MM.1S (cell line): ENCODE measurements around the gene IP6K2.

Experiments used
- DNase-seq: peaks from one replicate; pipeline ENCODE4 v3.0.0-alpha.2; 2015
- H2AFZ ChIP-seq: fragments of 300-600 bp; sonication (generic); 2 replicates; pipeline ENCODE4 v1.6.0; 2016; ENCODE audit warnings: antibody characterized with exemption, low read length
- H3F3A ChIP-seq: fragments of 300-600 bp; sonication (generic); 2 replicates; pipeline ENCODE4 v1.6.1; 2016; ENCODE audit warnings: mild to moderate bottlenecking, antibody characterized with exemption, low read length, moderate library complexity, mixed read lengths; ENCODE audit not compliant: insufficient read depth
- H3K27ac ChIP-seq: fragments of 300-600 bp; sonication (generic); 2 replicates; pipeline ENCODE4 v1.5.1; 2016; ENCODE audit warnings: mild to moderate bottlenecking, low read length
- H3K27me3 ChIP-seq: fragments of 300-600 bp; sonication (generic); replicated peaks from 2 replicates; pipeline ENCODE4 v1.6.0; 2016; ENCODE audit warnings: low read length; ENCODE audit not compliant: insufficient read depth
- H3K36me3 ChIP-seq: fragments of 300-600 bp; sonication (generic); replicated peaks from 2 replicates; pipeline ENCODE4 v1.6.1; 2016; ENCODE audit warnings: mild to moderate bottlenecking, low read length, mixed read lengths; ENCODE audit not compliant: insufficient read depth
- H3K4me1 ChIP-seq: fragments of 300-600 bp; sonication (generic); 2 replicates; pipeline ENCODE4 v1.6.1; 2016; ENCODE audit warnings: low read length, mixed read lengths
- H3K4me2 ChIP-seq: fragments of 300-600 bp; sonication (generic); 2 replicates; pipeline ENCODE4 v1.6.0; 2016; ENCODE audit warnings: low read depth, low read length
- H3K4me3 ChIP-seq: fragments of 300-600 bp; sonication (generic); 2 replicates; pipeline ENCODE4 v1.5.1; 2016; ENCODE audit warnings: low read length, mixed read lengths
- H3K79me2 ChIP-seq: fragments of 300-600 bp; sonication (generic); 2 replicates; pipeline ENCODE4 v1.6.1; 2016; ENCODE audit warnings: mixed run types, low read length, mixed read lengths
- H3K9ac ChIP-seq: fragments of 300-600 bp; sonication (generic); 2 replicates; pipeline ENCODE4 v1.6.1; 2016; ENCODE audit warnings: low read length, mixed read lengths
- H3K9me2 ChIP-seq: fragments of 300-600 bp; sonication (generic); replicated peaks from 2 replicates; pipeline ENCODE4 v1.6.1; 2016; ENCODE audit warnings: mild to moderate bottlenecking, low read length, mixed read lengths; ENCODE audit not compliant: insufficient read depth
- H3K9me3 ChIP-seq: fragments of 300-600 bp; sonication (generic); replicated peaks from 2 replicates; pipeline ENCODE4 v1.6.1; 2016; ENCODE audit warnings: mild to moderate bottlenecking, low read length, mixed read lengths; ENCODE audit not compliant: insufficient read depth
- H4K20me1 ChIP-seq: fragments of 300-600 bp; sonication (generic); 2 replicates; pipeline ENCODE4 v1.6.1; 2016; ENCODE audit warnings: mild to moderate bottlenecking, low read length, moderate library complexity, mixed read lengths; ENCODE audit not compliant: insufficient read depth
- EZH2 ChIP-seq: fragments of 300-600 bp; sonication (generic); optimal IDR thresholded peaks from 2 replicates; pipeline ENCODE3; 2017; ENCODE audit warnings: low read depth, mild to moderate bottlenecking, antibody characterized with exemption, low read length, mixed read lengths
- EZH2phosphoT487 ChIP-seq: fragments of 300-600 bp; sonication (generic); IDR thresholded peaks from 2 replicates; pipeline ENCODE4 v1.6.1; 2018; ENCODE audit warnings: antibody characterized with exemption, low read length
- TF ChIP-seq, protein P1 (sequence below): fragments of 300-600 bp; sonication (generic); IDR thresholded peaks from 2 replicates; pipeline ENCODE4 v1.5.1; 2016; ENCODE audit warnings: antibody characterized with exemption, low read length, mixed read lengths

IP6K2 gene

DNA sequence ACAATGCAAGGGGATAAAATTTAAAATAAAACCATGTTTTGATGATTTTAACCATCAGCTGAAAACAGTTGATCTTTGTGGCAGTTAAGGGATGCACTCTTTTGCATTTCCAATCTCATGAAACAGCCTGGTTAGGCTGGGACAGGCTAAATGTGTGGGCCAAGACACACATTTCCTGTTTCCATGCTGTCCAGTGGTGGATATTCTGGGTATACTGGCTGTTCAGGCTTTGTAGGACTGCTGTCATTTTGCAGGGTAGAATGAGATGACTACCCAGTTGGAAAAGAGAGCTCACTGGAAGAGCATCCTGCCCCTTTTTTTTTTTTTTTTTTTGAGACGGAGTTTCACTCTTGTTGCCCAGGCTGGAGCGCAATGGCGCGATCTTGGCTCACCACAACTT lies 42.0 kb upstream of the IP6K2 start:
- no peaks in the 10 kb centered on the region for H3K79me2 ChIP-seq
- H3K9me2 ChIP-seq = no peaks in the 10 kb centered on the region
- H3F3A ChIP-seq = no peaks in the 10 kb centered on the region
- no peaks in the 10 kb centered on the region for H3K9me3 ChIP-seq
- no peaks in the 10 kb centered on the region for H4K20me1 ChIP-seq
- no peak overlapping the region for H3K9ac ChIP-seq
- H3K4me3 ChIP-seq = no peak overlapping the region
- no peaks in the 10 kb centered on the region for H3K36me3 ChIP-seq
- no peaks in the 10 kb centered on the region for H3K4me1 ChIP-seq
- no peak overlapping the region for H3K27ac ChIP-seq
- H2AFZ ChIP-seq = no peak overlapping the region
- TF ChIP-seq EZH2phosphoT487 = no peak
- TF ChIP-seq EZH2 = no peak
- H3K27me3 ChIP-seq = no peaks in the 10 kb centered on the region
- no peak for DNase-seq
- no peak overlapping the region for H3K4me2 ChIP-seq

DNA sequence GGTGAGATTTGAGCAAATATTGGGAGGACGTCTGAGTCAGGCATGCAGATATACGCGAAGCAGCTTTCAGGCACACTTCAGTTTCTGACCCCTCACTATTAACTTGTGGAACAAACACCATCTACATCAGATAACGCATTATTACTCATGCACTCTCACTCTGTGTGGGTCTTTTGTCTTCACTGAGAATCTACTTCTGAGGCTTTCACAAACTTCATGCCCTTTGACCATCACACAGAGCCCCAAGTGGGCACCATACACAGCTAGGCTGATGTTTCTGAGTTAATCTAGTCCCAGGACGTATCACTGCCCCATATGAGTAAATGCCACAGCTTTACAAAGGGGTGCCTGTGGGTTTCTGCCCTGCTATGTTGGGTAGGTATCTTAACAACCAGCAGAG lies 39.6 kb upstream of the IP6K2 start:
- Histone ChIP-seq H3K9ac (no peak overlapping the region), H3K9me2 (no peaks in the 10 kb centered on the region), H3K27me3 (no peaks in the 10 kb centered on the region), H3K4me2 (no peak overlapping the region), H2AFZ (no peak overlapping the region), H4K20me1 (no peaks in the 10 kb centered on the region), H3K9me3 (no peaks in the 10 kb centered on the region), H3F3A (no peaks in the 10 kb centered on the region), H3K79me2 (no peaks in the 10 kb centered on the region), H3K4me1 (no peaks in the 10 kb centered on the region), H3K4me3 (no peak overlapping the region), H3K27ac (no peak overlapping the region), H3K36me3 (no peaks in the 10 kb centered on the region)
- TF ChIP-seq, protein P1, sequence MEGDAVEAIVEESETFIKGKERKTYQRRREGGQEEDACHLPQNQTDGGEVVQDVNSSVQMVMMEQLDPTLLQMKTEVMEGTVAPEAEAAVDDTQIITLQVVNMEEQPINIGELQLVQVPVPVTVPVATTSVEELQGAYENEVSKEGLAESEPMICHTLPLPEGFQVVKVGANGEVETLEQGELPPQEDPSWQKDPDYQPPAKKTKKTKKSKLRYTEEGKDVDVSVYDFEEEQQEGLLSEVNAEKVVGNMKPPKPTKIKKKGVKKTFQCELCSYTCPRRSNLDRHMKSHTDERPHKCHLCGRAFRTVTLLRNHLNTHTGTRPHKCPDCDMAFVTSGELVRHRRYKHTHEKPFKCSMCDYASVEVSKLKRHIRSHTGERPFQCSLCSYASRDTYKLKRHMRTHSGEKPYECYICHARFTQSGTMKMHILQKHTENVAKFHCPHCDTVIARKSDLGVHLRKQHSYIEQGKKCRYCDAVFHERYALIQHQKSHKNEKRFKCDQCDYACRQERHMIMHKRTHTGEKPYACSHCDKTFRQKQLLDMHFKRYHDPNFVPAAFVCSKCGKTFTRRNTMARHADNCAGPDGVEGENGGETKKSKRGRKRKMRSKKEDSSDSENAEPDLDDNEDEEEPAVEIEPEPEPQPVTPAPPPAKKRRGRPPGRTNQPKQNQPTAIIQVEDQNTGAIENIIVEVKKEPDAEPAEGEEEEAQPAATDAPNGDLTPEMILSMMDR = no peak
- no peak for TF ChIP-seq EZH2phosphoT487
- no peak for TF ChIP-seq EZH2
- no peak for DNase-seq

DNA sequence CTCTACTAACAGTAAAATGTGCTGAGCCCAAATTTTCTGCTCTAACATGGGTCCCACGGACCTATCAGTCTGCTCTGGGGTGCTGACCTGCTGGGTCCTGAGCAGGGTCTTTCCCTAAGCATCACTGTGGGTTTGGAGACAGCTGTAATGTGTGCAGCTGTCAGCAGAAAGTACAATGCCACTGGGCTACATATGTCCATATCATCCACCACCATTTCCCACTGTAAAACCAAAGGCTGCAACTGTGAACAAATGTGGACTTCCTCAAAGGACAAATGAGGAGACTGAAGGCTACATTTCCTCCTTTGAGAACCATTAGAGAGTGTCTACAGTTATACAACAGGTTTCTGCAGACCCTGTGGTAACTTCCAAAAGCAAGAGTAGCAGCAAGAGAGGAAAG lies 33.8 kb upstream of the IP6K2 start:
- DNase-seq = no peak
- Histone ChIP-seq H3K79me2 (no peaks in the 10 kb centered on the region), H3K9me3 (no peaks in the 10 kb centered on the region), H3K4me1 (no peaks in the 10 kb centered on the region), H3K36me3 (no peaks in the 10 kb centered on the region), H3K4me3 (no peak overlapping the region), H3K27ac (no peak overlapping the region), H3K9ac (no peak overlapping the region), H3K9me2 (no peaks in the 10 kb centered on the region), H3K27me3 (no peaks in the 10 kb centered on the region), H4K20me1 (no peaks in the 10 kb centered on the region), H3F3A (no peaks in the 10 kb centered on the region), H3K4me2 (no peak overlapping the region), H2AFZ (no peak overlapping the region)
- no peak for TF ChIP-seq EZH2

DNA sequence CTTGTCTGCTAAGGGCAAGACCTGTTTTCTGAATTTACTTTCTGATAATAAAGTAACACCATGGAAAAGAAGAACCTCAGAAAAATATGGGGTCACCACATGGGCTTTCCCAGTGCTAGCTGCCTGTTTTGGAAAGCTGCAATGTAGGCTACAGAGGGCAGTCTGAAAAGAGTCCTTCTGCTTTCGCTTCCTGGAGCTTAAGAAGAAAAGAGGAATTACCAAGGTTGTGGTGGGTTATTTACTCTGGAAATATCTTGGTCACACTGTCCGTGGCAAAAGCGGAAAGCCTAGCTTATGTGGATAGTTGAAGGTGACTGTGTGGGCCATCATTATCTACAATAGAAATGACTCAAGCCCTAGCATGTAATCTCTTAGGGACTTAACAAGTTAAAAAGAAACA lies 31.7 kb upstream of the IP6K2 start:
- no peaks in the 10 kb centered on the region for H3K9me2 ChIP-seq
- no peak for DNase-seq
- H3K9me3 ChIP-seq = no peaks in the 10 kb centered on the region
- no peaks in the 10 kb centered on the region for H3K79me2 ChIP-seq
- no peaks in the 10 kb centered on the region for H3K4me1 ChIP-seq
- H3F3A ChIP-seq = no peaks in the 10 kb centered on the region
- H3K4me3 ChIP-seq = no peak overlapping the region
- no peak overlapping the region for H2AFZ ChIP-seq
- TF ChIP-seq, protein P1 = no peak
- TF ChIP-seq EZH2phosphoT487 (no peak), EZH2 (no peak)
- H3K4me2 ChIP-seq = no peak overlapping the region
- H3K27ac ChIP-seq = no peak overlapping the region
- no peaks in the 10 kb centered on the region for H3K36me3 ChIP-seq
- no peaks in the 10 kb centered on the region for H3K27me3 ChIP-seq
- no peak overlapping the region for H3K9ac ChIP-seq
- H4K20me1 ChIP-seq = no peaks in the 10 kb centered on the region
